ENCODE data around the gene PKN2. TPM values are rescaled to one million over a fixed set of nuclear protein-coding genes. Genes with fewer than 3 reads are reported as not detected.

Gene PKN2
- total RNA-seq, 1 experiment from 2014 or later: 32.5 TPM

GRCh38 chr1:88851303-88852063, 167.4 kb downstream of the PKN2 start:
- Histone ChIP-seq H3K79me1 (ENCODE audit: insufficient read depth, low read depth, low read length, poor library complexity, severe bottlenecking) (no peaks in the 10 kb centered on the region), H3K27me3 (ENCODE audit: insufficient read depth, low read length) (no peaks in the 10 kb centered on the region), H3K18ac (ENCODE audit: insufficient read length, low read depth, low read length) (no peak overlapping the region), H2BK15ac (ENCODE audit: low read depth, low read length) (no peak overlapping the region), H2BK5ac (ENCODE audit: insufficient read length, low read length) (no peak overlapping the region), H2BK120ac (ENCODE audit: low read depth, low read length, poor library complexity, severe bottlenecking) (no peak overlapping the region), H3K9ac (ENCODE audit: extremely low read depth, insufficient read length, low read length) (no peak overlapping the region), H2BK20ac (ENCODE audit: low read depth, low read length, poor library complexity, severe bottlenecking) (no peak overlapping the region), H3K4me1 (ENCODE audit: insufficient read depth, low read length) (peaks cover 3% of the 10 kb centered on the region; the same call in 1 of the 2 replicates), H3K23me2 (ENCODE audit: insufficient read length, low read depth, low read length, poor library complexity, severe bottlenecking) (no peaks in the 10 kb centered on the region), H3K14ac (ENCODE audit: insufficient read depth, low read length) (no peak overlapping the region), H3T11ph (ENCODE audit: low read length) (no peak overlapping the region), H3K9me3 (ENCODE audit: control insufficient read depth, low read depth, low read length) (no peaks in the 10 kb centered on the region), H3K23ac (ENCODE audit: insufficient read length, low read depth, low read length) (no peak overlapping the region), H4K8ac (replicated peaks; ENCODE audit: insufficient read length, low read depth, low read length) (no peak overlapping the region), H3K4me2 (ENCODE audit: insufficient read depth, insufficient read length, low read length) (no peak overlapping the region), H4K91ac (ENCODE audit: insufficient read length, low read depth, low read length) (no peak overlapping the region), H2AFZ (ENCODE audit: low read length) (no peak overlapping the region), H2BK12ac (ENCODE audit: insufficient read length, low read depth, low read length) (no peak overlapping the region), H4K20me1 (ENCODE audit: control insufficient read depth, insufficient read depth, insufficient read length) (no peaks in the 10 kb centered on the region), H3K27ac (ENCODE audit: insufficient read length, low read depth, low read length) (no peak overlapping the region), H2AK5ac (ENCODE audit: insufficient read length, low read length) (no peak overlapping the region), H3K79me2 (ENCODE audit: insufficient read depth, low read length) (no peaks in the 10 kb centered on the region), H3K4ac (ENCODE audit: low read depth, low read length) (no peak overlapping the region), H4K5ac (ENCODE audit: insufficient read length, low read depth, low read length) (no peak overlapping the region), H3K56ac (ENCODE audit: insufficient read length, low read depth, low read length) (no peak overlapping the region)
- no peak for DNase-seq
- TF ChIP-seq CTCF (conservative IDR thresholded peaks at IDR 0.05): no peak
- no CpG with 5 or more reads among the region's 6 CpGs for WGBS (ENCODE audit: extremely low coverage, insufficient read length, low lambda C conversion rate)
- Mint-ChIP-seq H3K4me1 (peaks cover 5 to 17% of the 10 kb centered on the region in 2 experiments), H3K36me3 (ENCODE audit: insufficient read depth in 1 of 3, low read depth in 3 of 3) (peaks cover 0 to 22% (median 10%) of the 10 kb centered on the region in 3 experiments; a peak in 5 of 7 replicates), H3K4me3 (no peak overlapping the region), H3K27ac (peak overlapping the region in 1 of 3 experiments; percentile 49; a peak in 2 of 7 replicates), H3K27me3 (ENCODE audit: low read depth) (no peaks in the 10 kb centered on the region), H3K9me3 (no peaks in the 10 kb centered on the region)
